A549 treated with AZD9567 at 1 μM for 4 hours (cell line): ENCODE measurements around the gene CELA3A. TPM values are rescaled to one million over a fixed set of nuclear protein-coding genes. Genes with fewer than 3 reads are reported as not detected.

Source experiments
- total RNA-seq: library from RNA; stranded (reverse); fragments of 200-300 nt; extraction: Qiagen RNA extraction; gene quantifications from 5 replicates; pipeline ENCODE4 v1.2.3, GENCODE V29; 2022; ENCODE audit not compliant: insufficient read depth

The CELA3A gene
- total RNA-seq = not detected in 5 replicates

GRCh38 chr1:22001409-22001808, at the start of gene CELA3A:
Gene CELA3A, plus strand, starts transcription at chr1:22001657. Its CDS starts 18 bp downstream, at chr1:22001675.

GRCh38 chr1:21976703-21977239, 24.7 kb upstream of the CELA3A start, which contains the start of gene CELA3B:
Gene CELA3B, plus strand, starts transcription at chr1:21977022. Its CDS starts 18 bp downstream, at chr1:21977040.

GRCh38 chr1:22052115-22053016, 50.9 kb downstream of the CELA3A start, which contains the start of gene CDC42:
Gene CDC42, plus strand, starts transcription at chr1:22052709. Its CDS starts 25,770 bp downstream, at chr1:22078479.

Other genes with a start within 250 kb of the CELA3A start
- 13.5 to 22.5 TPM (median 17.4 TPM) in 5 replicates for gene USP48, start 218.5 kb upstream of the CELA3A start, total RNA-seq
- gene LDLRAD2, start 189.4 kb upstream of the CELA3A start, total RNA-seq = 0.05 to 0.27 TPM (median 0.19 TPM) in 4 of 5 replicates, not detected in the other
- 45.1 to 73.5 TPM (median 67.4 TPM) in 5 replicates for gene HSPG2, start 64.3 kb upstream of the CELA3A start, total RNA-seq
- gene CELA3B, start 24.6 kb upstream of the CELA3A start, total RNA-seq = not detected in 5 replicates
- gene CDC42, start 51.1 kb downstream of the CELA3A start, total RNA-seq = 146 to 286 TPM (median 152 TPM) in 5 replicates
- 0.18 to 0.37 TPM (median 0.28 TPM) in 4 of 5 replicates, not detected in the other for gene WNT4, start 141.4 kb downstream of the CELA3A start, total RNA-seq